ENCODE measurements around the gene CPLX1.
"Not testable (repeated sequence)": the region's sequence is repeated elsewhere in the genome, so short reads cannot be mapped to it uniquely, and the experiment has no call there.

The CPLX1 gene

DNA sequence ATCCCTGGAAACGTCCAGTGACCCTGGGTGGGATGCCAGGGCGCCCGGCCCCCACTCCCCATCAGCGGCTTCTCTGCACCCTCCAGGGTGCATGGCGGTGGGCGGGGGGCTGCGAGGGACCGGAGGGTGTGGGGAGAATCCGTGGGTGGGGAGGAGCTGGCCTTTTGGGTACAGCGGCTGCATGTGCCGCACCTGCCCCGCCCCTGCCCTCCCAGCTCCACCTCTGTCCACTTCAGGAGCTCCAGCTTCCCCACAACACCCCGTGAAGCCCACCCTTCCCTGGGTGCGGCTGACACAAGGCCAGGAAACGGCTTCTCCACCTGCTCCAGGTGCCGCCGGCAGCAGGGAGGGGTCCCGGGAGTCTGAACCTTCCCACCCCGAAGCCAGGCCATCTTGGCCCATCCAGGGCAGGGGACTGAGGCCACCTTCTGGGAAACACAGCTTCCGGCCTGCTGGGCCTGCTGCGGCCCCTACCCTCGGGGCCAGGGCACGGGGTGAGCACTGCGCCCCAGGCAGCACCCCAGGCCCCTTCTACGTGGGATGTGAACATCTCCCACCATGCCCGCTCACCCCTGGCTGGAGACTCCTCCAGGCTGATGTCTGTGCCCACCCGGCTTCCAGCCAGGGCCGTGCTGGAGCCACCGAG, 34.6 kb downstream of the CPLX1 start:
- no peak for DNase-seq

DNA sequence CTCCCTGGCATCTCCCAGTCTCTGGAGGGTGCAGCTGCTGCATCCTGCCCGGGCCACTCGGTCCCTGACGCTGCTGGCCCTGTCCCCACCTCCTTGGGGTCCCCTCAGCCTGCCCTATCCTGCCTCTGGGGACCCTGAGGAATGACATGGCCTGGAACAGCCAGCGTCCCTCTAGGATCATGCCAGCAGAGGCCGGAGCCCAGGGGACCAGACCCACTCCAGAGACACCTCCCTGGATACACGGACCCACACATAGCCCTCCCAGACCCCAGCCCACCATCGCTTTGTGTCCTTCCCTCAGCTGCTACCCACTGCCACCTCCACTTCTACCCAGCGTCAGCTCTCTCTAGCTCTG, 35.5 kb downstream of the CPLX1 start:
- DNase-seq = no peak

DNA sequence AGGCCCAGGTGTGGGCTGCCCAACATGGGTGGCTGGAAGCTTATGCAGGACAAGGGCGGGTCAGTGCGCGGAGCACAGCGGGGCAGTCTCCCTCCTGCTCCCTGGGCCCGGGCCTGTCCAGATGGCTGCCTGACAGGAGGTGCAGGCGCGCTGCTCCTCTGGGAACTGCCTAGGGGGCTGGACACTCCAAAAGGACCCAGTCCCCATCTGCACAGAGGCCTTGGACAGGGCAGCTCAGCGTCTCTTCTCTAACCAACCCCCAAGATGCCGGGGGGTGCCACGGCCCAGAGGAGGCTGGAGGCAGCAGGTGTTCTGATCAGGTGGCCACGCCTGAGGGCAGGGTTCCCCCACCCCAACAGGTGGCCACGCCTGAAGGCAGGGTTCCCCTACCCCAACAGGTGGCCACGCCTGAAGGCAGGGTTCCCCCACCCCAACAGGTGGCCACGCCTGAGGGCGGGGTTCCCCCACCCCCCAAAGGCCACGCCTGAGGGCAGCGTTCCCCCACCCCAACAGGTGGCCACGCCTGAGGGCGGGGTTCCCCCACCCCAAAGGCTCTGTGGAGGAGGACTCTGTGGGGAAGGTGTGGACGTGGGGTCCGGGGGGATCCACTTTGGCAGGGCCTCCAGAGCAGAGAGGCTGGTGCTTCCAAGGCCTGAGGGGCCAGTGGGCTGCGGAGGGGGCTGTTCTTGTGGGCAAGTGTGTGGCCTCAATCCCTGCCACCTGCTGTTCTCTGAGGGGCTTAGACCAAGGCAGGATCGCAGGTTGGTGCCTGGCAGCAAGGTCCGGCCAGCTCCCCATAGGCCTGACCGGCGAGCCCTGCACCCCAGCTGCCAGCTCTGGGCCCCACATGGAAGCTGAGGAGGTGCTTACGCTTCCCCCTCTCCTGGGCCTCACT, 36.1 kb downstream of the CPLX1 start:
- DNase-seq = no peak

DNA sequence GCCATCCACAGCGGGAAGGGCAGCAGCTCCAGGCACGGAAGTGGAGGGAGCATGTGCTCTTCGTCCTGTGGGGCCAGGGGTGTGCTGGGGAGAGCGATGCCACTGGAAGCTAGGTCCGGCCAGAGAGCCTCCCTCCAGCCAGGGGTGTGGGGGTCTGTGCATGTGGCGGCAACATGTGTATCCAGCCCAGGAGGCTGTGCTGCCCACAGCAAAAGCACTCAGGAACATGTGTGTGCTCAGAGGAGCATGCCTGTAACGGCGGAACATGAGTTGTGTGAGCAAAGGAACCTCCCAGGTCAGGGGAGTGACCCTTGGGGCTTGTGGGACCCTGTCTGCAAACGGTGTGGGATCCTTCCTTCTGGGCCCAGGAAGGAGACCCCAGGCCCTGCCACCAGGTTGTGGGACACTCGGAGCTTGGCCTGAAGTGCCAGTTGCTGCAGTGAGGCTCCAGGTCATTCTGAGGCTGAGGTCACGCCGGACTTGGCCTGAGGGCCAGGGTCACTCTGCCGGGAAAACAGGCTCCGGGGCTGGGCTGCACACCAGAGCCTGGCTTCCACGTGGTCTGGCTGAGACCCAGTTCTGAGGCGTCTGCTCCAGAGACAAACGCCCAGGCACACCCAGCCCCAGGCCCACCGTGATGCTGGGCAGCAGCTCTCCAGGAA, 37.2 kb downstream of the CPLX1 start:
- no peak for DNase-seq

DNA sequence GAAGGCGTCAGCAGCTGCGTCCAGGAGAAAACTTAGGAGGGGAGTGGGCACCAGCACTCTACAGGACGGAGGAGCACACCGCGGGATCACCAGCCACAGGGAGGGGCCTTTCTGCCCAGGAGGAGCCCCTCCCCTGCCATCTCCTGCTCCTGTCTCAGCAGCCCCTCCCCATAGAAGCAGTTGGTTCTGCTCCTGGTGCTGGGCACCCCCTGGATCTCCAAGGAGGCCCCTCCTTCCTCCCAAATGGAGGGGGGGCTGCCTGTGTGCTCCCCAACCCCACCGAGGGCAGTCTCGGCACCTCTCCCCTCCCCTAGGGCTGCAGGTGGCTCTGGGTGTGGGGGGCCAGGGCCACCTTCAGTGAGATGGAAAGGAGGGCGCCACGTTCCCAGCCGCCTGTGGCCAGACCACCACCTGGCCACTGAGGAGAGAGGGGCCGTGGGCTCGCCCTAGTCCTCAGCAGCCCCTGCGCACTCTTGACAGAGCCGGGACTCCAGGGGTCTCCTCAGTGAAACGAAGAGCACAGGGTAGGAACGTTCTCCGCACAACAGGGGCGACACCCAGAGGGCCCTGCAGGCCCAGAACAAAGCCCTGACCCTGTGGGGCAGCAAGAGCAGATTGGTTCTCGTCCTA, 37.8 kb downstream of the CPLX1 start:
- DNase-seq = no peak

DNA sequence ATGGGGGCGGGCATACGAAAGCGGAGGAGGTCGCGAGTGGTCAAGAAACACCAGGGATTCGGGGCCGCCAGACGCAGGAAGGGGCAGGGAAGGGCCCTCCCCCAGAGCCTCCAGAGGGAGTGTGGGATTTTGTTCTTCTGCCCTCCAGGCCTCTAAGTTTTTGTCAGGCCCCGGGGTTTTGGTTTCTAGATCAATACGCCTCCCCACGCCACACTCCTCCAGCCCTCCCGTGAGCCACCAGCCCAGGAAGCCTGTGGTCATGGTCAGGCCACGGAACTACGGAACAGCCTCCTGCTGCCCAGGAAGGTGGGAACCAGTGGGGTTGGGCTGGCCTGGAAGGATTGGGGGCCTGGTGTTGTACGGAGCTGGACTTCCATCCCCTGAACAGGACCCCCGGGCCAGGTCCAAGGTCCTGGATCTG, 38.4 kb downstream of the CPLX1 start:
- no peak for DNase-seq

DNA sequence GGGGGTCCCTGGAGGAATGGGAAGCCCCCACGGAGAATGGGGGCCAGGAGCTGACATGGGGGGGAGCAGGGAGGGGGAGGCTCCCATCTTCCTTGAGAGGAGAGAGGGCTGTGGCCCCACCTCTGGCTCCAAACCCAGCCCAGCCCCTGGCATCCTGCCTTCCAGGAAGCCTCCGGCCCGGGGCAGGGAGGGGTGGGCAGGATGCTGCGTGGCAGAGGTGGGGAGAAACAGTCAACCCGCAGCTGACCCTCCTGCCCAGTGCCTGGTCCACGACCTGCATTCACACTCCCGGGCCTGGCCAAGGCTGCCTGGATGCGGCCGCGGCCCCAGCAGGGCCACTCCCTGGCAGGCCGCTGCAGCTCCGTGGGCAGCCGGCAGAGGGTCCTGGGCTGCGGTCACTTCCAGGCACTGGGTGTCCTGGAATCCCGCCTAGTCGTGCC, 39.0 kb downstream of the CPLX1 start:
- DNase-seq = no peak

DNA sequence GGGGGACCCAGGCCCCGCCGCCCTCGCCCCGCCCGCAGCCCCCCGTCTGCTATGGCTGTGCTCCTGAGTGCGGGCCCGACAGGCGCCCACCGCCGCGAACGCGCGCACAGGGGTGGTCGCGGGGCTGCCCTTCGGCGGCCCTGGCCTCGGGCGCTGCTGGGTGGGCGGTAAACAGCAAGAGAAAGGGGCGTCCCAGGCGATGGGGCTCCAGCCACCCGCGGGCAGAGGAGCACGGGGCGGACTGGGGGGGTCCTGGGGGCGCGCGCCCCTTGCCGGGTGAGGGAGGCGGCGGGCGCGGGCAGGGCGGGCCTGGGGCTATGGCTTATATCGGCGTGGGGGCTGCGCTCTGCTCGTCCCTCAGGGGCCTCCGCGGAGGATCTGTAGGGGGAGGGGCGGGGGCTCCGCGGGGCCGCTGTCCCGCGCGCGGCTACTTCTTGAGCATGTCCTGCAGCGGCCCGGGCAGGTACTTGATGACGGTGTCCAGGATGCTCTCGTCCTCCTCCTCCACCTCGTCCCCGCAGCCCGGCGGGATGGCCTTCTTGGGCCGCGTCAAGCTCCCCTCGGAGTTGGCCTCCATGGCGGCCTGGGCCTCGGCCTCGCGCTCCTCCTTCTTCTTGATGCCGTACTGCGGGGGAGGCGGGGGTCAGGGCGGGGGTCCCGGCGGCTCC, 39.7 kb downstream of the CPLX1 start:
- DNase-seq = no peak

DNA sequence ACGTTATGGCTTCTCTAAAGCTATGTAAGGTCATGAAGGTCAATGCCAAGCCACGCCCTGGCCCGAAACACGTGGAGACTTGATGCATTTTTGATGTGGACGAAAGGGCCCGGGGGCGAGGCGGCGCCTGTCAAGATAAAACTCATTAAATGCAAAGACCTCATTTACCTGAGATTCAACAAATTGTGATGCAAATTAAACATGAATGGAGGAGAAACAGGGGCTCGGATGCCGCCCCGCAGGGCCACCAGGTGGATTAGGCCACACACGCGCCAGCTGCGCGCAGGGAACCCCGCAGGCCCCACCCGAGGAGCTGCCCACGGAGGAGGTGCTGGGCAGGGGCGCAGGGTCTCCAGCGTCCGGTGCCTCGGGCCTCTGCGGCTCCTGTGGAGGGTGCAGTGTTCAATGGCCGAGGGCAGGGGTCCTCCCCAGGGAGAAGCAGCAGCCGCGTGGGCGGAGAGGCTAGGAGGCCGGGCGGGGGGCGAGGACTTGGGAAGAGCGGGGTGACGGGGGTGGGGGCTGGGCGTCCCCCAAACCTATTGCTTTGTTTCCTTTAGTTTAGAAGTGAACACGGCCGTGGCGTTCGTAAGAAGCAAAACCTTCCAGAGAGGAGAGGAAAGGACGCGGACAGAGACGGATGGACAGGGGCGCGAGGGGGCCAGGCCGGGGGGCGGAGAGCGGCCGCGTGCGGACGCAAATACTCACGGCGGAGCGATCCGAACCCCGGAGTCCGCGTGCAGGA, 40.4 kb downstream of the CPLX1 start:
- no peak for DNase-seq

DNA sequence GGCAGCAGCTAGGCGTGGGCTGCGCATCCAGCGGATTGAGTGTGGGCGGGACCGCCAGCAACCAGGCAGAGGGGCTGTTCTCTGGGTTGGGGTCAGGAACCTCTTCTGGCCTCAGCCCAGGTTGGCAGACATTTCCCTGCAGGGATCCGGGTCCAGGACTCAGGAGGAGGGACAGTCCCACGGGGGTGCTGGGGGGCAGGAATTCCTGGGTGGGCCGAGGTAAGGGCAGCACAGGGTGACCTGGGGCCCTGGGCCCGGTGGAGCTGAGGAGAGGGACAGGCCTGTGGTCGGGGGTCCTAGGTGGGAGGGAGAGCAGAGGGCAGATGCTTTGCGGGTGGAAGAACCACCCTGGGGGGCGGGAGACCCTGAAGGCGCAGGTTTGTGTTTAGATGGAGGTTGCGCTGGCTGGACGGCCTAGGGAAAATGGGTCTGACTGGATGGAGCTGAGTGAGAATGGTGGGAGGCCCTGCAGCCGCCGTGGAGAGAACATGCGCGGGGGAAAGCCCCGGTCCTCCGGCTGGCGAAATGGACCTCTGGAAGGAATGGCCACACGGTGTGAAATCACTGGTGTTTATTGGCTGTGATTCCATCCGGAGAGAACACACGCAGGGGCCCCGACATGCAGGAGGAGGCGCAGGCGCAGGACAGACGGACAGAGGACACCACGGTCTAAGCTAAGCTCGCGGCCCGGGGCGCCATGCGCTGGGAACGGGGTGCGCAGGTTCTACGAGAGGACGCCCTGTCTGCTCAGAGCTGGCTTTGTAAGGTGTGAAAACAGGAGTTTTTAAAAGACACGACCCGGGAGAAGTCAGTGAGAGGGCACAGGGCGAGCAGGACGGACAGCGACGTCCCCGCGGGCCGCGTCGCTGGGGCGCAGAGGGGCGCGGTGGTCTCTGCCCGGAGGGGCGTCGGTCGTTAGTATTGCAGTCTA, 41.3 kb downstream of the CPLX1 start:
- no peak for DNase-seq

DNA sequence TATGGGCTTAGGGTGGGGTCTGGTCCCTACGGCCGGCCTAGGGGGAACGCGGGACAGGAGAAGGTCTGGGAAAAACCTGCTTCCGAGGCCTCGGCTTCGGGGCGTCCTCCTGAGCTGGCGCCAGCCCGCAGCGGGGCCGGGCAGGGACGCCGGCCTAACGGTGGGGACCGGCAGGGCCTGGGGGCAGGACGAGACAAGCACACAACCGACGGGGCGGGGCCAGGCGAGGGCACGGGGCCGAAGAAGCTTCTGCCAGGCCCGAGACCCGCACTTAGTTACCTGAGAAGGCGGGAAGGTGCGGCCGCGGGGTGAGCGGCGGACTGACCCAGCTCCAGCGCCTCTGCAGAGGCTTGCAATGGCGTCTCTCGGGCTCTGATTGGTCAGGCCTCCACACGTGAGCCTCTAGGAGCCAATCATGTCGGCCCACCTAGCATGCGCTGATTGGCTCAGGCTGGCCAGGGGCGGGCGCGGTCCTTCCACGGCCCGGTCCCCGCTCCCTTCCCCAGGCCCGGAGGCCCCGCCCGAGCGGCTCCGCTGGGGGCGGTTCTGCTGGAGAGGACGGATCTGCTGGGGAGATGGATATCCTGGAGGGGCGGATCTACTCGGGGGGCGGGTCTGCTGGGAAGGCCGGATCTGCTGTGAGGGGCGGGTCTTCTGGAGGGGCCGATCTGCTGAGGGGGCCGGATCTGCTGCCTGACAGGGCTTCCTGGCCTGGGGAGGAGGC, 44.3 kb downstream of the CPLX1 start:
- DNase-seq = peak; percentile 80

DNA sequence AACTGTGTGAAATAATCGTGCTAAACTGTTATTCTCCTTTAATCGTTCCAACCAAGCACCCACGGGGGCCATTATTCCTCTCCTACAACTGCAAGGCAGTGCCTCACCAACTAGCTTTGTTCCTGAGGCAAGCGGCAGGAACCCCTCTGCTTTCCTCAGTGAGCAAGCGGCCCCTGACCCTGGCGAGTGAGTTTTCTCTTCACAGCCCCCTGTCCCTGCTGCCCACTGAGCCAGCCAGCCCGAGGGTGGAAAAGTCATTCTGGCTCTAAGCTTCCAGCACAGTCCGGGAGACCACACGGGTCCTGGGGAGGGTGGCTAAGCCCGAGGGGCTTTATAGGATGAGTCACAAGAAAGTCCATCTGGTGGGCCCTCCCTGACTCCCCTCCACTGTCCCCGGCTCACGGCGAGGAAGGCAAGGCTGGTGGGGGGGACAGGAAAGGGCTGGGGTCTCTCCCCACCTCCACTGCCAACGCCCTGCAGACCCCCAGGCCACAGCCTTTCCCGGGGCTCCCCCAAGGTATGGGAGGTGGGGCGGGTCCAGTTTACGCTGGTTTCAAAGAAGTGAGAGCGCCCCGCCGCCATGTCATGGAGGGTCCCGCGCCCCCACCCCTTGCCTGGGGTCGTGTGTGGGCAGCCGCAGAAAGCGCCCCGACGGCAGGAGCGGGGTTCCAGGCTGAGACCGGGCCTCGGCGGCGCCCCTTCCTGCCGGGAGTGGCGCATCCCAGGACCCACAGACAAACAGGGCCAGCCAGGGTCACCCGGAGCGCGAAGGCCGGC, 45.0 kb downstream of the CPLX1 start:
- no peak for DNase-seq

DNA sequence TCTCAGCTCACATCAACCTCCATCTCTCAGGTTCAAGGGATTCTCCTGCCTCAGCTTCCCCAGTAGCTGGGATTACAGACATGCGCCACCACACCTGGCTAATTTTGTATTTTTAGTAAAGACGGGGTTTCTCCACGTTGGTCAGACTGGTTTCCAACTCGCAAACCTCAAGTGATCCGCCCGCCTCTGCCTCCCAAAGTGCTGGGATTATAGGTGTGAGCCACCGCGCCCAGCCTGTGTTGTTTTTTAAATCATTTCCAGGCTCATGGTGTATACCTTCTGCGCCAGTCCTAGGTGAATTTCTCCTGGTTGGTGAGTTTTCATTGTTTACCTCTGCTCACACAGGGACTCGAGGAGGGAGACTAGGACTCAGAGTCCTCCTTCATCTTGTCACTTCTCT, 45.7 kb downstream of the CPLX1 start:
- DNase-seq = not testable (repeated sequence)

DNA sequence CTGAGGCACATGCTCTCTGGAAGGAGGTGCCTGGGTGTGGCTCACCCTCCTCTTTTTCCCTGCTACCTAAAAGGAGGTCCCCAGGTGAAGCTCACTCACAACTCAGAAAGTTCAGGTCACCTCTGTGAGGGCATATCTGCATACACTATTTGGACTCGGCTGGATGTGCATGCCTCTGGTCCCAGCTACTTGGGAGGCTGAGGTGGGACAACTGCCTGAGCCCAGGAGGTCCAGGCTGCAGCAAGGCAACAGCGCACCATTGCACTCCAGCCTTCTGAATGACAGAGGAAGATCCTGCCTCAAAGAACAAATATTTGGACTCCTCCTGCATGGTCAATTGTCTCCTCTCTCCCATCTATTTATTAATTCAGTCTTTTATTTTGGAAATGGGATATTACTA, 46.4 kb downstream of the CPLX1 start:
- no peak for DNase-seq

DNA sequence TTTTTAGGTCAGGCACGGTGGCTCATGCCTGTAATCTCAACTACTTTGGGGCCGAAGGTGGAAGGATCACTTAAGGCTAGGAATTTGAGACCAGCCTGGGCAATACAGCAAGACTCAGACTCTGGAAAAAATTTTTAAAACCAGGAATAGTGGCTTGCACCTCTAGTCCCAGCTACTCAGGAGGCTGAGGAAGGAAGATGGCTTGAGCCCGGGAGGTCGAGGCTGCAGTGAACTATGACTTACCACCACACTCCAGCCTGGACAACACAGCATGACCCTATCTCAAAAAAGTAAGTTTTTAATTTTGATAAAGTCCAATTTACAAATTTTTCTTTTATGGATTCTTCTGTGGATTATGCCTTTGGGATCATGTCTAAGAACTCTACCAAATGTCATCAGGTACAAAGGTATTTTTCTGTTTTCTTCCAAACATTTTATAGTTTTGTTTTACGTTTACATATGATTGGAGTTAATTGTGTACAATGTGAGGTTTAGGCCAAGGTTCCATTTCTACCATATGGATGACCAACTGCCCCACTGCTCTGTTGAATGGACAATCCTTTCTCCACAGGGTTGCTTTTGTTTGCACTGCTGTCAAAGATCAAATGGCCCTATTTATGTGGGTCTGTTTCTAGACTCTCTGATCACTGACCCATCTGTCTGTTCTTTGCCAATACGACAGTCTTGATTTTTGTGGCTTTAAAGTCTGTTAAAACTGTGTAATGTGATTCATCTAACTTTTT, 48.2 kb downstream of the CPLX1 start:
- DNase-seq = no peak

DNA sequence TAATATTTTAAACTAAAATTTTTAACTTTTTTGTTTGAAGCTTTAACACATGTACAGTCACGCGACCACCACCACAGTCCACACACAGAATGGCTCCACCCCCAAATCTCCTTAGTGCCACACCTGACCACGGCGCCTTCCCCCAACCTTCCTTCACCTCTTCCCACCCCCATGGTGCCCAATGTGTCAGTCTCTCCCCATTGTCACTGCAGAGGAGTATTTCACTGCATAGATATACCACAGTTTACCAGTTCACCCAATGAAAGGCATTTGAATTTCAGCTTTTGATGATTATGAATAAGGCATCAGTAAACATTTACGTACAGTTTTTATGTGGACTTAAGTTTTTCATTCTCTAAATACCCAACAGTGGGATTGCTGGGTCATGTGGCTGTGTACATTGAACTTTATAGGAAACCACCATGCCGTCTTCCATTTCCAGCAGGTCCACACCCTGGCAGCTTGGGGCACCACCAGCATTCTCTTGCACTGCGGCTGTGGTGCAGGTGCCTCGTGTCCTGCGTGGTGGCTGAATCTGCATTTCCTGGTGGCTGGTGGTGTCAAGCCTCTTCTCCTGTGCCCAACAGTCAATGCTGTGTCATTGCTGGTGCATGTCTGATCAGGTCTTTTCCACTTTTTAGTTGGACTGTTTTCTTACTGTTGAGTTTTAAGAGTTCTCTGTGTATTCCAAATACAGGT, 49.0 kb downstream of the CPLX1 start:
- no peak for DNase-seq

DNA sequence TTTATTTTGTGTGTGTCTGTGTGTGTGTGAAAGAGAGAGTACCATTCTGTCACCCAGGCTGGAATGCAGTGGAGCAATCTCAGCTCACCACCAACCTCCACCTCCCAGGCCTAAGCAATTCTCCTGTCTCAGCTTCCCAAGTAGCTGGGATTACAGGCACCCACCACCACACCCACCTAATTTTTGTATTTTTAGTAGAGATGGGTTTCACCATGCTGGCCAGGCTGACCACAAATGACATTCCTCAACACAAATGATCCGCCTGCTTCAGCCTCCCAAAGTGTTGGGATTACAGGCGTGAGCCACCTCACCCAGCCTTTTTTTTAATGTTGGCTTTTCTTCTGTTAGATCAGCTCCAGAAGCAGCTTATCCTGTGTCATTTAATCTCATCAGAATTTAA, 50.4 kb downstream of the CPLX1 start:
- DNase-seq = not testable (repeated sequence)

All from SIG-M5 (cell line).